SU-DHL-6 (cell line): Measurements from ENCODE around the gene RBL2.

Source experiments
- EZH2phosphoT487 ChIP-seq: fragments of 200-600 bp; sonication (generic), shearing (Covaris generic); conservative IDR thresholded peaks from 2 replicates; pipeline ENCODE4 v1.6.1; 2018; ENCODE audit warnings: mild to moderate bottlenecking, antibody characterized with exemption, low read length, moderate library complexity, mixed read lengths
- TF ChIP-seq, protein P1 (sequence below): fragments of 200-600 bp; sonication (generic); IDR thresholded peaks from one replicate; pipeline ENCODE4 v1.5.1; 2017; ENCODE audit warnings: antibody characterized with exemption, mild to moderate bottlenecking, low read length, moderate library complexity; ENCODE audit not compliant: insufficient read depth, poor library complexity, severe bottlenecking

- TF ChIP-seq, protein P1, sequence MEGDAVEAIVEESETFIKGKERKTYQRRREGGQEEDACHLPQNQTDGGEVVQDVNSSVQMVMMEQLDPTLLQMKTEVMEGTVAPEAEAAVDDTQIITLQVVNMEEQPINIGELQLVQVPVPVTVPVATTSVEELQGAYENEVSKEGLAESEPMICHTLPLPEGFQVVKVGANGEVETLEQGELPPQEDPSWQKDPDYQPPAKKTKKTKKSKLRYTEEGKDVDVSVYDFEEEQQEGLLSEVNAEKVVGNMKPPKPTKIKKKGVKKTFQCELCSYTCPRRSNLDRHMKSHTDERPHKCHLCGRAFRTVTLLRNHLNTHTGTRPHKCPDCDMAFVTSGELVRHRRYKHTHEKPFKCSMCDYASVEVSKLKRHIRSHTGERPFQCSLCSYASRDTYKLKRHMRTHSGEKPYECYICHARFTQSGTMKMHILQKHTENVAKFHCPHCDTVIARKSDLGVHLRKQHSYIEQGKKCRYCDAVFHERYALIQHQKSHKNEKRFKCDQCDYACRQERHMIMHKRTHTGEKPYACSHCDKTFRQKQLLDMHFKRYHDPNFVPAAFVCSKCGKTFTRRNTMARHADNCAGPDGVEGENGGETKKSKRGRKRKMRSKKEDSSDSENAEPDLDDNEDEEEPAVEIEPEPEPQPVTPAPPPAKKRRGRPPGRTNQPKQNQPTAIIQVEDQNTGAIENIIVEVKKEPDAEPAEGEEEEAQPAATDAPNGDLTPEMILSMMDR: no peak
- no peak for TF ChIP-seq EZH2phosphoT487
Observed at GRCh38 chr16:53435066-53435688, 906 bp downstream of the RBL2 start.
